GM10266 (cell line): ENCODE results near the gene C4orf50.

Source experiments
- DNase-seq: peaks from one replicate; pipeline ENCODE4 v3.0.0; 2012; ENCODE audit errors: extremely low spot score
- CTCF ChIP-seq: IDR thresholded peaks from 2 replicates; pipeline ENCODE4 v1.5.1; 2012; ENCODE audit warnings: mild to moderate bottlenecking, low read depth; ENCODE audit not compliant: control insufficient read depth, insufficient read depth; ENCODE audit errors: missing control alignments

C4orf50 gene

GRCh38 chr4:6024313-6024960 is 6.2 kb upstream of the C4orf50 start:
- no peak for DNase-seq
- no peak for TF ChIP-seq CTCF

- no peak for DNase-seq
- no peak for TF ChIP-seq CTCF
Observed at GRCh38 chr4:6023731-6024130, 5.5 kb upstream of the C4orf50 start.

- TF ChIP-seq CTCF: no peak
- DNase-seq: no peak
Observed at GRCh38 chr4:6022607-6023288, 4.5 kb upstream of the C4orf50 start.

- no peak for DNase-seq
- TF ChIP-seq CTCF: no peak
Observed at GRCh38 chr4:6021831-6022606, 3.8 kb upstream of the C4orf50 start.

GRCh38 chr4:6020613-6021012 is 2.4 kb upstream of the C4orf50 start:
- TF ChIP-seq CTCF: no peak
- DNase-seq: no peak

GRCh38 chr4:6019316-6020263 is 1.4 kb upstream of the C4orf50 start:
- peak; percentile 59 for DNase-seq
- TF ChIP-seq CTCF: peak; percentile 74
